ENCODE data around the gene AKAP9.

AKAP9 gene

GRCh38 chr7:92044148-92044547 lies 103.5 kb downstream of the AKAP9 start:
- TF ChIP-seq CTCF (conservative IDR thresholded peaks at IDR 0.05; ENCODE audit: low read length), result no peak
- no peak for DNase-seq (ENCODE audit: low read depth)
- H3K4me3 ChIP-seq (ENCODE audit: low read length), result no peak overlapping the region

DNA sequence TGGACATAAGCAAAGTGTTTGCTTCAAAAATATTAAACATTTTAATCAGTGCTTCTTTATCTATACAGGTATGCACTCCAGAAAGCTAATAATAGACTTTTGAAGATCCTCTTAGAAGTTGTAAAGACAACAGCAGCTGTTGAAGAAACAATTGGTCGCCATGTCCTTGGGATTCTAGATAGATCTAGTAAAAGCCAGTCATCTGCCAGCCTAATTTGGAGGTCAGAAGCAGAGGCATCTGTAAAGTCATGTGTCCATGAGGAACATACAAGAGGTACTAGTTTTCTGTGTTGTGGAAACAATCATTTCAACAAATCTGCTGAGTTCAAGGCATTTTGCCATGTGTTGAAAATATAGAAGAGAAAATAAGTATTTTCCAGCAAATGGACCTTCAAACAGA lies 104.3 kb downstream of the AKAP9 start:
- no peak for TF ChIP-seq CTCF (conservative IDR thresholded peaks at IDR 0.05; ENCODE audit: low read length)
- H3K4me3 ChIP-seq (ENCODE audit: low read length), result no peak overlapping the region
- no peak for DNase-seq (ENCODE audit: low read depth)

GRCh38 chr7:92051655-92052054 lies 111.0 kb downstream of the AKAP9 start:
- no peak for DNase-seq (ENCODE audit: low read depth)
- no peak overlapping the region for H3K4me3 ChIP-seq (ENCODE audit: low read length)
- no peak for TF ChIP-seq CTCF (conservative IDR thresholded peaks at IDR 0.05; ENCODE audit: low read length)

- no peak for DNase-seq (ENCODE audit: low read depth)
- TF ChIP-seq CTCF (conservative IDR thresholded peaks at IDR 0.05; ENCODE audit: low read length), result no peak
These were observed 111.5 kb downstream of the AKAP9 start for GRCh38 chr7:92052159-92052558.

GRCh38 chr7:92052684-92053083 lies 112.0 kb downstream of the AKAP9 start:
- TF ChIP-seq CTCF (conservative IDR thresholded peaks at IDR 0.05; ENCODE audit: low read length), result no peak
- no peak for DNase-seq (ENCODE audit: low read depth)
- H3K4me3 ChIP-seq (ENCODE audit: low read length), result no peak overlapping the region

More at GRCh38 chr7:92052159-92052558, 111.5 kb downstream of the AKAP9 start:
- no peak overlapping the region for H3K4me3 ChIP-seq (ENCODE audit: low read length)

DNA sequence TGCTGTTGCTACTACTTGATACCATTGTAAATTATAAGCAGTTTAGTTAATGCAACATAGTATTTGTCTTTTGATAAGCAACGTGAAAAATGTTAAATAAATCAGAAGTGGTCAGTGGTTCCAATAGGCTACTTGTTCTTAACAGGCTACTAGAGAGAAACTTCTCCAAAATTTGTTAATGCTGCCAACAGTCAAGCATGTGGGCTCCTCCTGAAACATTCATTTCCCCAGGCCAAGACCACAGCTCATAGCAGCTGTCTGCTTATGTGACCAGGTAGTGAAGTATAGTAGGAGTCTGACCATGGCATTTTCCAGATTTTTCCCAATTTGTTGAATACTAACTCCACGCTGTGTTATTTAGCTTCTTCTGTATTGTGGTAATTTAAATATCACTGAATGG lies 112.7 kb downstream of the AKAP9 start:
- TF ChIP-seq CTCF (conservative IDR thresholded peaks at IDR 0.05; ENCODE audit: low read length), result no peak
- no peak overlapping the region for H3K4me3 ChIP-seq (ENCODE audit: low read length)
- no peak for DNase-seq (ENCODE audit: low read depth)

GRCh38 chr7:92056286-92056685 lies 115.6 kb downstream of the AKAP9 start:
- H3K4me3 ChIP-seq (ENCODE audit: low read length), result no peak overlapping the region
- TF ChIP-seq CTCF (conservative IDR thresholded peaks at IDR 0.05; ENCODE audit: low read length), result no peak
- no peak for DNase-seq (ENCODE audit: low read depth)

Measured in AG10803 (cell line).